ENCODE data around the gene RIN1. TPM values are rescaled to one million over a fixed set of nuclear protein-coding genes. Genes with fewer than 3 reads are reported as not detected.
A peak's percentile ranks its signal among the peaks of the same experiment; 100 is the strongest.

RIN1 gene
- total RNA-seq, 6 experiments from 2014 or later: 0.46 to 1.8 (median 0.94) TPM

GRCh38 chr11:66318600-66318970 lies 17.6 kb downstream of the RIN1 start:
- Histone ChIP-seq H3K4me3 (no peak overlapping the region), H3K9me3 (no peaks in the 10 kb centered on the region), H3K27ac (peak overlapping the region in 2 of 3 donors; percentile 24 to 33), H3K27me3 (no peaks in the 10 kb centered on the region), H3K4me1 (peaks cover 0 to 12% (median 5%) of the 10 kb centered on the region in 4 donors), H3K36me3 (no peaks in the 10 kb centered on the region)
- DNase-seq: no peak
- intact Hi-C loops (cut with DNase I): no loop called here
- ATAC-seq: no peak
- TF ChIP-seq, protein P1, sequence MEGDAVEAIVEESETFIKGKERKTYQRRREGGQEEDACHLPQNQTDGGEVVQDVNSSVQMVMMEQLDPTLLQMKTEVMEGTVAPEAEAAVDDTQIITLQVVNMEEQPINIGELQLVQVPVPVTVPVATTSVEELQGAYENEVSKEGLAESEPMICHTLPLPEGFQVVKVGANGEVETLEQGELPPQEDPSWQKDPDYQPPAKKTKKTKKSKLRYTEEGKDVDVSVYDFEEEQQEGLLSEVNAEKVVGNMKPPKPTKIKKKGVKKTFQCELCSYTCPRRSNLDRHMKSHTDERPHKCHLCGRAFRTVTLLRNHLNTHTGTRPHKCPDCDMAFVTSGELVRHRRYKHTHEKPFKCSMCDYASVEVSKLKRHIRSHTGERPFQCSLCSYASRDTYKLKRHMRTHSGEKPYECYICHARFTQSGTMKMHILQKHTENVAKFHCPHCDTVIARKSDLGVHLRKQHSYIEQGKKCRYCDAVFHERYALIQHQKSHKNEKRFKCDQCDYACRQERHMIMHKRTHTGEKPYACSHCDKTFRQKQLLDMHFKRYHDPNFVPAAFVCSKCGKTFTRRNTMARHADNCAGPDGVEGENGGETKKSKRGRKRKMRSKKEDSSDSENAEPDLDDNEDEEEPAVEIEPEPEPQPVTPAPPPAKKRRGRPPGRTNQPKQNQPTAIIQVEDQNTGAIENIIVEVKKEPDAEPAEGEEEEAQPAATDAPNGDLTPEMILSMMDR (IDR thresholded peaks at IDR 0.05): no peak
- no peak for TF ChIP-seq POLR2A (IDR thresholded peaks at IDR 0.05)
- 80% methylated on average over 2 of the region's 3 CpGs for WGBS (ENCODE audit: insufficient coverage, low coverage, low lambda C conversion rate, missing lambda C conversion rate)

DNA sequence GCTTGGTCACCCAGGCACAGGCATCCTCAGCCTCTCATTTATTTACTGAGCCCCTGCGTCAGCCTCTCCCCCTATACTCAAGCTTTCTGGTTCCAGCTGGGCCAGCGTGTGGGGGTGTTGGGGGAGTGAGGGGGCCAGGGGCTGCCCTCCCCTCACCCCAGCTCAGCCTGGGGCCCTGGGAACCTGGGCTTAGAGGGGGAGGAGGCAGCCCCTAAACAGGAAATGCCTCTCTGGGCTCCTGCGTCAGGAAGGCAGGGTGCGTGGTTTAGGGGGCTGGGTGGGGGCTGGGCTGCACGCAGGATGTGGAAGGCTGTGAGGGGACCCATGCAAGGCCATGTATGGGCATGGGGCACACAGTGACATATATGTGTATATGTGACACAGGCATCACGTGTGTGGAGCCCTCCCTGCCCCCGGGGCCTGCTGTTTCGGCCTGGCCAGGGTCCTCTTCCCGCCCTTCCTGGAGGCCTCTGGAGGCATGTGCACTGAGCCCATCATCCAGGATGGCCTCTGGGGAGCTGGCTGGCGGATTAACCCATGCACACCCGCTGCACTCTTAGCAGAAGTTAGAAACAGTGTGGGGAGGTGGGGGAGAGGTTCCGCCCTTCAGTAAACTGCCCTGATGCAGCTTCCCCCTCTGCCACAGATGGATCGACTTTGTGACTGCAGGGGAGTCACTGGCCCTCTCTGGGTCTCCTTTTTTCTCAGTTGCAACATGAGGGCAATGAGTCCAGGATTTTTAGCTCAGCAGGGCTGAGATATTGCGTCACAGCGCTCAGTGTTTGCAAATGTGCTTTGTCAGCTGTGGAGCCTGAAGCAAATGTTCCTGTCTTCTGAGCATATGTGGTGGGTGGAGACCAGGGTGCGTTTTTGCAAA lies 18.3 kb downstream of the RIN1 start:
- 0% methylated on average over 1 of the region's 16 CpGs for WGBS (ENCODE audit: insufficient coverage, low coverage, low lambda C conversion rate, missing lambda C conversion rate)
- Histone ChIP-seq H3K27me3 (no peaks in the 10 kb centered on the region), H3K27ac (peak overlapping the region in 2 of 3 donors; percentile 24 to 33), H3K36me3 (no peaks in the 10 kb centered on the region), H3K9me3 (no peaks in the 10 kb centered on the region), H3K4me3 (no peak overlapping the region), H3K4me1 (peaks cover 0 to 16% (median 7%) of the 10 kb centered on the region in 4 donors)
- intact Hi-C loops (cut with DNase I): no loop called here
- ATAC-seq: peak; percentile 69 to 85 (median 71)
- DNase-seq: peak in 1 of 3 donors; percentile 76
- no peak for TF ChIP-seq POLR2A (IDR thresholded peaks at IDR 0.05)
- TF ChIP-seq, protein P1 (IDR thresholded peaks at IDR 0.05): no peak

- intact Hi-C loops (cut with DNase I): no loop called here
- Histone ChIP-seq H3K27me3 (no peaks in the 10 kb centered on the region), H3K36me3 (no peaks in the 10 kb centered on the region), H3K4me3 (no peak overlapping the region), H3K27ac (peak overlapping the region in 1 of 3 donors; percentile 33), H3K9me3 (no peaks in the 10 kb centered on the region), H3K4me1 (peaks cover 0 to 18% (median 8%) of the 10 kb centered on the region in 4 donors)
- WGBS (ENCODE audit: insufficient coverage, low coverage, low lambda C conversion rate, missing lambda C conversion rate): 15% methylated on average over 2 of the region's 14 CpGs
- TF ChIP-seq, protein P1 (IDR thresholded peaks at IDR 0.05): no peak
- TF ChIP-seq POLR2A (IDR thresholded peaks at IDR 0.05): no peak
- ATAC-seq (no peak), DNase-seq (no peak)
These were observed 18.9 kb downstream of the RIN1 start for GRCh38 chr11:66317322-66317722.

GRCh38 chr11:66316849-66317251 lies 19.4 kb downstream of the RIN1 start, which contains the start of gene CD248:
Gene CD248 (minus strand): TSS chr11:66317044. CDS start chr11:66317027, 17 bp downstream.
- Histone ChIP-seq H3K36me3 (no peaks in the 10 kb centered on the region), H3K27ac (peak within 1 kb of the TSS in 1 of 3 donors; percentile 33), H3K4me3 (peak within 1 kb of the TSS; percentile 2 to 31 (median 14)), H3K9me3 (no peaks in the 10 kb centered on the region), H3K4me1 (peaks cover 0 to 18% (median 8%) of the 10 kb centered on the region in 4 donors), H3K27me3 (no peaks in the 10 kb centered on the region)
- WGBS (ENCODE audit: insufficient coverage, low coverage, low lambda C conversion rate, missing lambda C conversion rate): no CpG with 5 or more reads among the region's 29 CpGs
- ATAC-seq (no peak), DNase-seq (no peak)
- no peak for TF ChIP-seq POLR2A (IDR thresholded peaks at IDR 0.05)
- TF ChIP-seq, protein P1 (IDR thresholded peaks at IDR 0.05): no peak
- intact Hi-C loops (cut with DNase I): no loop called here
